RWPE2 (cell line): ENCODE results near the gene FOXS1.

ENCODE experiments used
- ATAC-seq: fragments of 200-7000 bp; cut with Tn5 transposase; 3 replicates; pipeline ENCODE4 v1.9.1; 2021; ENCODE audit warnings: low read depth
- DNase-seq: peaks from one replicate; pipeline ENCODE4 v3.0.0-alpha.2; 2020; ENCODE audit warnings: low spot score
- H3K27ac ChIP-seq: fragments of 450-650 bp; 2 replicates; pipeline ENCODE4 v1.5.1; 2017; ENCODE audit warnings: mild to moderate bottlenecking; ENCODE audit not compliant: poor library complexity, severe bottlenecking
- H3K27me3 ChIP-seq: fragments of 250-450 bp; sonication (Bioruptor Pico); 2 replicates; pipeline ENCODE4 v1.5.1; 2021; ENCODE audit warnings: mild to moderate bottlenecking, moderate library complexity; ENCODE audit not compliant: insufficient read depth, poor library complexity, severe bottlenecking
- H3K36me3 ChIP-seq: fragments of 250-450 bp; sonication (Bioruptor Pico); 2 replicates; pipeline ENCODE4 v1.5.1; 2020; ENCODE audit warnings: low read depth, mild to moderate bottlenecking, moderate library complexity
- H3K4me1 ChIP-seq: fragments of 250-450 bp; sonication (Bioruptor Pico); 2 replicates; pipeline ENCODE4 v1.5.1; 2021; ENCODE audit warnings: mild to moderate bottlenecking, moderate library complexity; ENCODE audit not compliant: insufficient read depth, poor library complexity, severe bottlenecking
- H3K4me3 ChIP-seq: fragments of 250-450 bp; sonication (Bioruptor Pico); 2 replicates; pipeline ENCODE4 v1.5.1; 2021; ENCODE audit warnings: mild to moderate bottlenecking, moderate library complexity; ENCODE audit not compliant: severe bottlenecking
- H3K9me3 ChIP-seq: fragments of 250-450 bp; sonication (Bioruptor Pico); 2 replicates; pipeline ENCODE4 v1.5.1; 2021; ENCODE audit warnings: mild to moderate bottlenecking, moderate library complexity; ENCODE audit not compliant: severe bottlenecking
- CTCF ChIP-seq: fragments of 450-650 bp; IDR thresholded peaks from one replicate; pipeline ENCODE4 v1.5.1; 2017; ENCODE audit warnings: mild to moderate bottlenecking, moderate library complexity; ENCODE audit not compliant: poor library complexity, severe bottlenecking

The FOXS1 gene

DNA sequence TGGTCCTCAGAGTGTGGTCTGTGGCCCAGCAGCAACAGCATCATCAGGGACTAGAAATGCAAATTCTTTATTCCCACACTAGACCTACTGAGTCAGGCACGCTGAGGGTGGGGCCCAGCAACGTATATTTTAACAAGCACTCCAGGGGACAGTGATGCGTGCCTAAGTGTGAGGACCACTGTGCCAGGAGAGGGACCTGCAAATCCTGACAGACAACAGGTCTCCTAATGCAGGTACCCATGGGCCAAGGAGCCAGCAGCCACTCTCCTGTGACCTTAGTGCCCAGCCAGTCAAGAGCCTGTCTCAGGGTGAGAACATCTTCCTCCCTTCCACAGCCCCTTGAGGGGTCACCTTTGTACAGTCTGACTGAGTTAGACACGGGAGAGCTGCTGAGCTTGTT is 34.2 kb downstream of the FOXS1 start:
- no peak for TF ChIP-seq CTCF
- Histone ChIP-seq H3K4me3 (no peak overlapping the region), H3K36me3 (peaks cover 5% of the 10 kb centered on the region; the same call in 1 of the 2 replicates), H3K4me1 (no peaks in the 10 kb centered on the region), H3K27ac (no peak overlapping the region), H3K9me3 (no peaks in the 10 kb centered on the region), H3K27me3 (no peaks in the 10 kb centered on the region)
- DNase-seq: peak; percentile 72
- no peak for ATAC-seq

- ATAC-seq (no peak), DNase-seq (no peak)
- Histone ChIP-seq H3K36me3 (peaks cover 9% of the 10 kb centered on the region; the same call in 1 of the 2 replicates), H3K9me3 (no peaks in the 10 kb centered on the region), H3K4me3 (no peak overlapping the region), H3K4me1 (no peaks in the 10 kb centered on the region), H3K27ac (no peak overlapping the region), H3K27me3 (no peaks in the 10 kb centered on the region)
- TF ChIP-seq CTCF: no peak
These were observed 35.7 kb downstream of the FOXS1 start for GRCh38 chr20:31809661-31810060.

GRCh38 chr20:31808481-31808880 is 36.9 kb downstream of the FOXS1 start:
- H3K4me1 ChIP-seq: no peaks in the 10 kb centered on the region
- TF ChIP-seq CTCF: no peak
- no peak overlapping the region for H3K4me3 ChIP-seq
- peaks cover 16% of the 10 kb centered on the region for H3K36me3 ChIP-seq
- DNase-seq: no peak
- H3K27me3 ChIP-seq: no peaks in the 10 kb centered on the region
- no peaks in the 10 kb centered on the region for H3K9me3 ChIP-seq
- ATAC-seq: no peak
- H3K27ac ChIP-seq: no peak overlapping the region

GRCh38 chr20:31806564-31807355 is 38.6 kb downstream of the FOXS1 start:
- Histone ChIP-seq H3K9me3 (no peaks in the 10 kb centered on the region), H3K27ac (no peak overlapping the region), H3K4me3 (no peak overlapping the region), H3K36me3 (peaks cover 33% of the 10 kb centered on the region), H3K4me1 (no peaks in the 10 kb centered on the region), H3K27me3 (no peaks in the 10 kb centered on the region)
- no peak for ATAC-seq
- DNase-seq: no peak
- TF ChIP-seq CTCF: no peak
